Transverse colon (tissue), 3 donors: ENCODE measurements around the gene PXT1.

Source experiments
- CTCF ChIP-seq, 5 experiments: fragments of 200-600 bp in 3 of 5; fragments of 450-650 bp in 2 of 5; sonication (generic) in 3 of 5; IDR thresholded peaks; 1 replicate in 2 of 5; 2 replicates in 3 of 5; pipeline ENCODE4 v1.5.1; 2016 to 2017; ENCODE audit warnings: antibody characterized with exemption in 5 of 5, inconsistent platforms in 3 of 5, mild to moderate bottlenecking in 2 of 5, moderate library complexity in 1 of 5
- POLR2A ChIP-seq: fragments of 450-650 bp; IDR thresholded peaks from one replicate; pipeline ENCODE4 v1.6.1; 2016; ENCODE audit warnings: antibody characterized with exemption, mild to moderate bottlenecking, moderate library complexity

- TF ChIP-seq CTCF (IDR thresholded peaks at IDR 0.05) (no peak), POLR2A (no peak)
Observed at GRCh38 chr6:36361071-36361470, 81.6 kb downstream of the PXT1 start.
